H9 (cell line): ENCODE measurements around the gene LRRC27. TPM values are rescaled to one million over a fixed set of nuclear protein-coding genes. Genes with fewer than 3 reads are reported as not detected.

Experiments
- DNase-seq: peaks from one replicate; pipeline ENCODE4 v3.0.0-alpha.2; 2017
- H2AFZ ChIP-seq: one replicate; pipeline ENCODE4 v1.6.1; 2013; ENCODE audit warnings: mild to moderate bottlenecking, low read length, control low read depth, moderate library complexity
- H2AK5ac ChIP-seq: 2 replicates; pipeline ENCODE4 v1.6.1; 2013; ENCODE audit warnings: low read length, control low read depth, mixed read lengths; ENCODE audit not compliant: insufficient read length
- H2BK120ac ChIP-seq: one replicate; pipeline ENCODE4 v1.6.1; 2013; ENCODE audit warnings: low read depth, mild to moderate bottlenecking, low read length, control low read depth, inconsistent platforms; ENCODE audit not compliant: poor library complexity, severe bottlenecking
- H2BK12ac ChIP-seq: 2 replicates; pipeline ENCODE4 v1.6.1; 2013; ENCODE audit warnings: low read length, control low read depth, mixed read lengths, low read depth; ENCODE audit not compliant: insufficient read length
- H2BK15ac ChIP-seq: 2 replicates; pipeline ENCODE4 v1.6.1; 2013; ENCODE audit warnings: low read depth, low read length, control low read depth
- H2BK20ac ChIP-seq: one replicate; pipeline ENCODE4 v1.6.1; 2013; ENCODE audit warnings: low read depth, mild to moderate bottlenecking, low read length, control low read depth, inconsistent platforms; ENCODE audit not compliant: poor library complexity, severe bottlenecking
- H2BK5ac ChIP-seq: 2 replicates; pipeline ENCODE4 v1.6.1; 2013; ENCODE audit warnings: low read length, control low read depth, mixed read lengths; ENCODE audit not compliant: insufficient read length
- H3K14ac ChIP-seq: 2 replicates; pipeline ENCODE4 v1.6.1; 2013; ENCODE audit warnings: low read length, control low read depth; ENCODE audit not compliant: insufficient read depth
- H3K18ac ChIP-seq: 2 replicates; pipeline ENCODE4 v1.6.1; 2013; ENCODE audit warnings: low read depth, mild to moderate bottlenecking, mixed read lengths, low read length, control low read depth; ENCODE audit not compliant: insufficient read length
- H3K23ac ChIP-seq: 2 replicates; pipeline ENCODE4 v1.6.1; 2013; ENCODE audit warnings: low read length, control low read depth, mixed read lengths, low read depth; ENCODE audit not compliant: insufficient read length
- H3K23me2 ChIP-seq: 2 replicates; pipeline ENCODE4 v1.6.1; 2013; ENCODE audit warnings: low read depth, mild to moderate bottlenecking, mixed read lengths, low read length, control low read depth; ENCODE audit not compliant: insufficient read length, poor library complexity, severe bottlenecking
- H3K27ac ChIP-seq: 2 replicates; pipeline ENCODE4 v1.5.1; 2013; ENCODE audit warnings: low read length, control low read depth, mixed read lengths, low read depth; ENCODE audit not compliant: insufficient read length
- H3K27me3 ChIP-seq: 2 replicates; pipeline ENCODE4 v1.6.1; 2013; ENCODE audit warnings: low read length, control low read depth, inconsistent platforms; ENCODE audit not compliant: insufficient read depth
- H3K4ac ChIP-seq: 2 replicates; pipeline ENCODE4 v1.6.1; 2013; ENCODE audit warnings: low read depth, mild to moderate bottlenecking, control low read depth, inconsistent platforms, low read length, moderate library complexity
- H3K4me1 ChIP-seq: 2 replicates; pipeline ENCODE4 v1.6.1; 2013; ENCODE audit warnings: low read length, control low read depth, inconsistent platforms; ENCODE audit not compliant: insufficient read depth
- H3K4me2 ChIP-seq: 2 replicates; pipeline ENCODE4 v1.6.1; 2013; ENCODE audit warnings: low read length, control low read depth, mixed read lengths; ENCODE audit not compliant: insufficient read length, insufficient read depth
- H3K56ac ChIP-seq: 2 replicates; pipeline ENCODE4 v1.6.1; 2013; ENCODE audit warnings: low read depth, mild to moderate bottlenecking, mixed read lengths, low read length, control low read depth; ENCODE audit not compliant: insufficient read length
- H3K79me1 ChIP-seq: 2 replicates; pipeline ENCODE4 v1.6.1; 2013; ENCODE audit warnings: low read depth, mild to moderate bottlenecking, moderate library complexity, low read length, control low read depth, inconsistent platforms; ENCODE audit not compliant: insufficient read depth, poor library complexity, severe bottlenecking
- H3K79me2 ChIP-seq: 2 replicates; pipeline ENCODE4 v1.6.1; 2013; ENCODE audit warnings: low read length, control low read depth, inconsistent platforms; ENCODE audit not compliant: insufficient read depth
- H3K9ac ChIP-seq: 2 replicates; pipeline ENCODE4 v1.6.1; 2013; ENCODE audit warnings: low read length, control low read depth, mixed read lengths; ENCODE audit not compliant: insufficient read length; ENCODE audit errors: extremely low read depth
- H3K9me3 ChIP-seq: one replicate; pipeline ENCODE4 v1.6.1; 2013; ENCODE audit warnings: low read depth, low read length, inconsistent platforms; ENCODE audit not compliant: control insufficient read depth
- H3T11ph ChIP-seq: one replicate; pipeline ENCODE4 v1.6.1; 2013; ENCODE audit warnings: mild to moderate bottlenecking, low read length, control low read depth, inconsistent platforms
- H4K20me1 ChIP-seq: one replicate; pipeline ENCODE4 v1.6.1; 2013; ENCODE audit not compliant: control insufficient read depth, insufficient read length, insufficient read depth
- H4K5ac ChIP-seq: 2 replicates; pipeline ENCODE4 v1.6.1; 2013; ENCODE audit warnings: low read depth, mild to moderate bottlenecking, mixed read lengths, low read length, control low read depth; ENCODE audit not compliant: insufficient read length
- H4K8ac ChIP-seq: replicated peaks from 2 replicates; pipeline ENCODE4 v1.6.1; 2013; ENCODE audit warnings: low read length, control low read depth, mixed read lengths, low read depth; ENCODE audit not compliant: insufficient read length
- H4K91ac ChIP-seq: 2 replicates; pipeline ENCODE4 v1.6.1; 2013; ENCODE audit warnings: low read depth, mild to moderate bottlenecking, moderate library complexity, mixed read lengths, low read length, control low read depth; ENCODE audit not compliant: insufficient read length
- H3K27ac Mint-ChIP-seq, 3 experiments: 2 replicates in 2 of 3; 3 replicates in 1 of 3; pipeline ENCODE4 v1.8.0; 2020 to 2021; ENCODE audit warnings: mixed read lengths in 3 of 3, mild to moderate bottlenecking in 1 of 3, moderate library complexity in 1 of 3
- H3K27me3 Mint-ChIP-seq: 2 replicates; pipeline ENCODE4 v1.8.0; 2021; ENCODE audit warnings: low read depth, mild to moderate bottlenecking, moderate library complexity, mixed read lengths
- H3K36me3 Mint-ChIP-seq, 3 experiments: 2 replicates in 2 of 3; 3 replicates in 1 of 3; pipeline ENCODE4 v1.8.0; 2020 to 2021; ENCODE audit warnings: low read depth in 3 of 3, mixed read lengths in 3 of 3; ENCODE audit not compliant: insufficient read depth in 1 of 3
- H3K4me1 Mint-ChIP-seq, 2 experiments: 2 replicates each; pipeline ENCODE4 v1.8.0; 2020; ENCODE audit warnings: mixed read lengths in 2 of 2
- H3K4me3 Mint-ChIP-seq, 2 experiments: 2 replicates in 1 of 2; 3 replicates in 1 of 2; pipeline ENCODE4 v1.8.0; 2020 to 2021; ENCODE audit warnings: mild to moderate bottlenecking in 2 of 2, mixed read lengths in 2 of 2, moderate library complexity in 1 of 2
- H3K9me3 Mint-ChIP-seq, 2 experiments: 2 replicates in 1 of 2; 3 replicates in 1 of 2; pipeline ENCODE4 v1.8.0; 2020; ENCODE audit warnings: mild to moderate bottlenecking in 2 of 2, mixed read lengths in 2 of 2, moderate library complexity in 1 of 2
- CTCF ChIP-seq: fragments of 200-600 bp; sonication (generic); conservative IDR thresholded peaks from 3 replicates; pipeline ENCODE4 v1.8.0; 2021; ENCODE audit warnings: antibody characterized with exemption, mild to moderate bottlenecking
- WGBS: extraction: QIAGEN DNeasy Blood & Tissue Kit; methylation state at CpG from one replicate; pipeline ENCODE4 v1.1.7; 2013; ENCODE audit warnings: missing lambda C conversion rate, low lambda C conversion rate, mixed read lengths; ENCODE audit not compliant: insufficient read length; ENCODE audit errors: extremely low coverage; 5-methylcytosine and 5-hydroxymethylcytosine counted together
- total RNA-seq: library from RNA; stranded (reverse); gene quantifications from 2 replicates; pipeline ENCODE4 v1.2.1, GENCODE V29; 2021

LRRC27 gene
- total RNA-seq, 1 experiment from 2014 or later = 2.7 TPM

GRCh38 chr10:132361581-132362101, 29.6 kb downstream of the LRRC27 start:
- no peak overlapping the region for H3K27ac ChIP-seq
- no peak overlapping the region for H4K8ac ChIP-seq
- H3K4me1 ChIP-seq = no peaks in the 10 kb centered on the region
- H3K27ac Mint-ChIP-seq = no peak overlapping the region
- no peak overlapping the region for H3K9ac ChIP-seq
- H3K4me2 ChIP-seq = no peak overlapping the region
- no peak overlapping the region for H2AFZ ChIP-seq
- no peak overlapping the region for H2AK5ac ChIP-seq
- no peak overlapping the region for H3K4ac ChIP-seq
- H3K79me2 ChIP-seq = no peaks in the 10 kb centered on the region
- H3K4me3 Mint-ChIP-seq = no peak overlapping the region
- no peak overlapping the region for H2BK5ac ChIP-seq
- H3K4me1 Mint-ChIP-seq = no peaks in the 10 kb centered on the region
- H4K5ac ChIP-seq = no peak overlapping the region
- DNase-seq = no peak
- H4K20me1 ChIP-seq = no peaks in the 10 kb centered on the region
- no peak overlapping the region for H3T11ph ChIP-seq
- H3K14ac ChIP-seq = no peak overlapping the region
- WGBS = no CpG with 5 or more reads among the region's 15 CpGs
- TF ChIP-seq CTCF = no peak
- H3K36me3 Mint-ChIP-seq = peaks cover 0 to 4% (median 0%) of the 10 kb centered on the region in 3 experiments; a peak in 3 of 7 replicates
- H2BK20ac ChIP-seq = no peak overlapping the region
- H2BK12ac ChIP-seq = no peak overlapping the region
- peaks cover 6 to 11% of the 10 kb centered on the region in 2 experiments; a peak in 4 of 5 replicates for H3K9me3 Mint-ChIP-seq
- H2BK15ac ChIP-seq = no peak overlapping the region
- no peak overlapping the region for H4K91ac ChIP-seq
- peaks cover 3% of the 10 kb centered on the region for H3K27me3 Mint-ChIP-seq
- H3K27me3 ChIP-seq = no peaks in the 10 kb centered on the region
- no peak overlapping the region for H2BK120ac ChIP-seq
- H3K23me2 ChIP-seq = no peaks in the 10 kb centered on the region
- H3K56ac ChIP-seq = no peak overlapping the region
- no peak overlapping the region for H3K18ac ChIP-seq
- no peak overlapping the region for H3K23ac ChIP-seq
- no peaks in the 10 kb centered on the region for H3K9me3 ChIP-seq
- H3K79me1 ChIP-seq = no peaks in the 10 kb centered on the region
